ENCODE data around the gene HPDL.

Gene HPDL

GRCh38 chr1:45325851-45326506 lies 716 bp upstream of the HPDL start:
- DNase-seq, result no peak

- no peak for DNase-seq
These were observed 1.2 kb downstream of the HPDL start for GRCh38 chr1:45327644-45328515.

- DNase-seq, result no peak
These were observed 2.0 kb downstream of the HPDL start for GRCh38 chr1:45328680-45329079.

- no peak for DNase-seq
These were observed 2.8 kb downstream of the HPDL start for GRCh38 chr1:45329445-45329844.

- no peak for DNase-seq
These were observed 5.0 kb downstream of the HPDL start for GRCh38 chr1:45331436-45332345.

GRCh38 chr1:45332346-45332720 lies 5.6 kb downstream of the HPDL start:
- no peak for DNase-seq

- DNase-seq, result peak; percentile 33 to 46
These were observed 7.9 kb downstream of the HPDL start for GRCh38 chr1:45334308-45335245.

GRCh38 chr1:45335855-45336324 lies 9.2 kb downstream of the HPDL start:
- DNase-seq, result no peak

GRCh38 chr1:45337630-45338325 lies 11.1 kb downstream of the HPDL start:
- DNase-seq, result no peak

- DNase-seq, result peak; percentile 83 to 85
These were observed 13.3 kb downstream of the HPDL start, which contains the start of the genes MUTYH and TOE1 for GRCh38 chr1:45339789-45340558. TSS of gene MUTYH (minus strand) at chr1:45340440. CDS start at chr1:45334505, 5,935 bp downstream. TSS of gene TOE1 (plus strand) at chr1:45340170. CDS start at chr1:45340253, 83 bp downstream.

GRCh38 chr1:45340816-45341466 lies 14.2 kb downstream of the HPDL start:
- peak in 1 of 2 donors; percentile 23 for DNase-seq

GRCh38 chr1:45344499-45344898 lies 17.8 kb downstream of the HPDL start:
- DNase-seq, result no peak

- DNase-seq, result no peak
These were observed 18.3 kb downstream of the HPDL start for GRCh38 chr1:45345014-45345413.

- DNase-seq, result no peak
These were observed 19.8 kb downstream of the HPDL start for GRCh38 chr1:45346473-45346872.

- DNase-seq, result no peak
These were observed 21.3 kb downstream of the HPDL start for GRCh38 chr1:45348020-45348419.

- no peak for DNase-seq
These were observed 21.9 kb downstream of the HPDL start for GRCh38 chr1:45348609-45348965.

- DNase-seq, result no peak
These were observed 22.4 kb downstream of the HPDL start for GRCh38 chr1:45348966-45349677.

- DNase-seq, result no peak
These were observed 24.8 kb downstream of the HPDL start for GRCh38 chr1:45351508-45351907.

GRCh38 chr1:45353685-45354084 lies 27.0 kb downstream of the HPDL start:
- DNase-seq, result peak; percentile 8 to 23

Measured in inflammatory macrophage treated with lipopolysaccharide for 1 hour (primary cell).